Neuronal stem cell (in vitro differentiated cells): ENCODE data around the gene RHD.

Experiments
- DNase-seq: peaks from one replicate; pipeline ENCODE4 v3.0.0-alpha.2; 2013; ENCODE audit warnings: low spot score
- H2AFZ ChIP-seq: one replicate; pipeline ENCODE4 v1.6.1; 2013; ENCODE audit warnings: mild to moderate bottlenecking, low read length, inconsistent platforms
- H2AK5ac ChIP-seq: 2 replicates; pipeline ENCODE4 v1.6.1; 2013; ENCODE audit warnings: low read depth, mild to moderate bottlenecking, inconsistent platforms, low read length, moderate library complexity, mixed read lengths
- H2BK120ac ChIP-seq: 2 replicates; pipeline ENCODE4 v1.6.1; 2013; ENCODE audit warnings: low read depth, mild to moderate bottlenecking, inconsistent platforms, low read length, moderate library complexity, mixed read lengths
- H2BK12ac ChIP-seq: one replicate; pipeline ENCODE4 v1.6.1; 2013; ENCODE audit warnings: low read length, inconsistent platforms
- H2BK15ac ChIP-seq: 2 replicates; pipeline ENCODE4 v1.6.1; 2013; ENCODE audit warnings: mild to moderate bottlenecking, low read length, inconsistent platforms, mixed read lengths
- H2BK5ac ChIP-seq: one replicate; pipeline ENCODE4 v1.6.1; 2013; ENCODE audit warnings: inconsistent platforms, mild to moderate bottlenecking, low read length, moderate library complexity
- H3K14ac ChIP-seq: one replicate; pipeline ENCODE4 v1.6.1; 2013; ENCODE audit warnings: low read length, inconsistent platforms
- H3K18ac ChIP-seq: 2 replicates; pipeline ENCODE4 v1.6.1; 2013; ENCODE audit warnings: low read length, inconsistent platforms
- H3K23ac ChIP-seq: 2 replicates; pipeline ENCODE4 v1.6.1; 2013; ENCODE audit warnings: low read depth, mild to moderate bottlenecking, mixed read lengths, low read length, inconsistent platforms; ENCODE audit not compliant: poor library complexity
- H3K27ac ChIP-seq: replicated peaks from 3 replicates; pipeline ENCODE4 v1.5.1; 2013; ENCODE audit warnings: low read length, inconsistent platforms
- H3K27me3 ChIP-seq, 3 experiments: 2 replicates each; pipeline ENCODE4 v1.6.1; 2013; ENCODE audit warnings: low read length in 3 of 3, mild to moderate bottlenecking in 2 of 3, inconsistent platforms in 1 of 3, low read depth in 1 of 3, mixed read lengths in 1 of 3, moderate library complexity in 1 of 3; ENCODE audit not compliant: control insufficient read depth in 3 of 3, insufficient read depth in 3 of 3
- H3K36me3 ChIP-seq, 2 donors: replicated peaks in 1 of 2; 2 replicates each; pipeline ENCODE4 v1.6.1; 2013; ENCODE audit warnings: low read length in 2 of 2; ENCODE audit not compliant: control insufficient read depth in 2 of 2, insufficient read depth in 2 of 2
- H3K4ac ChIP-seq: 2 replicates; pipeline ENCODE4 v1.6.1; 2013; ENCODE audit warnings: inconsistent platforms, mild to moderate bottlenecking, low read length, moderate library complexity
- H3K4me1 ChIP-seq, 2 donors: 1 replicate in 1 of 2; 2 replicates in 1 of 2; pipeline ENCODE4 v1.6.1; 2013; ENCODE audit warnings: low read length in 2 of 2, low read depth in 1 of 2; ENCODE audit not compliant: control insufficient read depth in 2 of 2, insufficient read depth in 1 of 2
- H3K4me2 ChIP-seq: one replicate; pipeline ENCODE4 v1.6.1; 2013; ENCODE audit warnings: mild to moderate bottlenecking, low read length, inconsistent platforms; ENCODE audit not compliant: insufficient read depth, poor library complexity, severe bottlenecking
- H3K4me3 ChIP-seq, 2 donors: 2 replicates each; pipeline ENCODE4 v1.5.1; 2013; ENCODE audit warnings: low read length in 2 of 2, mild to moderate bottlenecking in 2 of 2, inconsistent platforms in 1 of 2, moderate library complexity in 1 of 2
- H3K79me1 ChIP-seq: one replicate; pipeline ENCODE4 v1.6.1; 2013; ENCODE audit warnings: low read depth, mild to moderate bottlenecking, inconsistent platforms, low read length, moderate library complexity
- H3K9ac ChIP-seq: one replicate; pipeline ENCODE4 v1.6.1; 2013; ENCODE audit warnings: mild to moderate bottlenecking, low read depth, low read length, inconsistent platforms; ENCODE audit not compliant: poor library complexity
- H3K9me3 ChIP-seq, 2 donors: replicated peaks in 1 of 2; 2 replicates each; pipeline versions ENCODE3 to v1.6.1; 2013; ENCODE audit warnings: low read length in 2 of 2, mild to moderate bottlenecking in 2 of 2, inconsistent platforms in 1 of 2, low read depth in 1 of 2, mixed read lengths in 1 of 2, moderate library complexity in 1 of 2; ENCODE audit not compliant: control insufficient read depth in 2 of 2, insufficient read depth in 1 of 2
- H4K8ac ChIP-seq: one replicate; pipeline ENCODE4 v1.6.1; 2013; ENCODE audit warnings: low read depth, mild to moderate bottlenecking, inconsistent platforms, low read length, moderate library complexity
- H4K91ac ChIP-seq: one replicate; pipeline ENCODE4 v1.6.1; 2013; ENCODE audit warnings: low read length, low read depth, mild to moderate bottlenecking, inconsistent platforms; ENCODE audit not compliant: poor library complexity
- WGBS, 2 donors: extraction: QIAGEN DNeasy Blood & Tissue Kit; methylation state at CpG; one replicate each; pipeline ENCODE4 v1.1.7; 2013; ENCODE audit warnings: missing lambda C conversion rate in 2 of 2, mixed read lengths in 1 of 2; ENCODE audit not compliant: insufficient read length in 2 of 2, insufficient replicate concordance in 1 of 2; ENCODE audit errors: extremely low coverage in 2 of 2; 5-methylcytosine and 5-hydroxymethylcytosine counted together

RHD gene

GRCh38 chr1:25246600-25247023, 25.7 kb upstream of the RHD start:
- Histone ChIP-seq H3K4me2 (peak overlapping the region; percentile 55), H2BK15ac (no peak overlapping the region), H2AK5ac (no peak overlapping the region), H3K36me3 (peaks cover 10 to 46% of the 10 kb centered on the region in 2 donors), H3K79me1 (peaks cover 7% of the 10 kb centered on the region), H2AFZ (peak overlapping the region; percentile 97), H4K8ac (no peak overlapping the region), H3K4me1 (peaks cover 2 to 15% of the 10 kb centered on the region in 2 donors), H3K9me3 (no peaks in the 10 kb centered on the region), H3K27me3 (no peaks in the 10 kb centered on the region), H3K14ac (peak overlapping the region; percentile 98), H2BK120ac (peak overlapping the region; percentile 76), H3K4me3 (peak overlapping the region; percentile 90 to 99), H2BK12ac (no peak overlapping the region), H3K4ac (peak overlapping the region; percentile 89), H4K91ac (no peak overlapping the region), H3K23ac (peak overlapping the region; percentile 99), H3K27ac (peak overlapping the region; percentile 82), H3K18ac (peak overlapping the region; percentile 85), H2BK5ac (peak overlapping the region; percentile 87), H3K9ac (peak overlapping the region; percentile 87)
- DNase-seq, result no peak
- WGBS, 2 donors, result no CpG with 5 or more reads among the region's 53 CpGs

GRCh38 chr1:25247024-25247828, 25.1 kb upstream of the RHD start, which contains the start of gene RSRP1:
TSS of gene RSRP1 (minus strand) at chr1:25247454. CDS start at chr1:25246963, 491 bp downstream.
- H3K14ac ChIP-seq, result peak within 1 kb of the TSS; percentile 98
- H3K79me1 ChIP-seq, result peaks cover 7% of the 10 kb centered on the region
- H3K4ac ChIP-seq, result peak within 1 kb of the TSS; percentile 89
- H3K4me3 ChIP-seq, result peak within 1 kb of the TSS; percentile 90 to 99
- no peaks in the 10 kb centered on the region for H3K9me3 ChIP-seq
- DNase-seq, result peak; percentile 99
- H3K27me3 ChIP-seq, result no peaks in the 10 kb centered on the region
- peaks cover 2 to 15% of the 10 kb centered on the region in 2 donors for H3K4me1 ChIP-seq
- H2BK12ac ChIP-seq, result no peak within 1 kb of the TSS
- peak within 1 kb of the TSS; percentile 99 for H3K23ac ChIP-seq
- H2BK15ac ChIP-seq, result no peak within 1 kb of the TSS
- H3K18ac ChIP-seq, result peak within 1 kb of the TSS; percentile 95
- H4K91ac ChIP-seq, result no peak within 1 kb of the TSS
- peak within 1 kb of the TSS; percentile 21 for H2AK5ac ChIP-seq
- H4K8ac ChIP-seq, result no peak within 1 kb of the TSS
- peak within 1 kb of the TSS; percentile 76 for H2BK120ac ChIP-seq
- peak within 1 kb of the TSS; percentile 87 for H2BK5ac ChIP-seq
- peak within 1 kb of the TSS; percentile 87 for H3K9ac ChIP-seq
- H2AFZ ChIP-seq, result peak within 1 kb of the TSS; percentile 97
- H3K36me3 ChIP-seq, result peaks cover 10 to 40% of the 10 kb centered on the region in 2 donors
- peak within 1 kb of the TSS; percentile 97 for H3K4me2 ChIP-seq
- no CpG with 5 or more reads among the region's 79 CpGs for WGBS, 2 donors
- peak within 1 kb of the TSS; percentile 85 for H3K27ac ChIP-seq

GRCh38 chr1:25247829-25248754, 24.2 kb upstream of the RHD start:
- peak overlapping the region; percentile 82 for H3K14ac ChIP-seq
- peak overlapping the region; percentile 72 for H2BK120ac ChIP-seq
- peak overlapping the region; percentile 95 for H3K18ac ChIP-seq
- no CpG with 5 or more reads among the region's 30 CpGs for WGBS, 2 donors
- H4K91ac ChIP-seq, result no peak overlapping the region
- H2BK5ac ChIP-seq, result peak overlapping the region; percentile 87
- peak overlapping the region; percentile 97 for H2AFZ ChIP-seq
- peak overlapping the region; percentile 77 for H3K9ac ChIP-seq
- no peak overlapping the region for H2BK15ac ChIP-seq
- no peaks in the 10 kb centered on the region for H3K9me3 ChIP-seq
- no peak overlapping the region for H4K8ac ChIP-seq
- H3K27ac ChIP-seq, result peak overlapping the region; percentile 85
- H2BK12ac ChIP-seq, result no peak overlapping the region
- peak overlapping the region; percentile 71 for H3K23ac ChIP-seq
- H3K4ac ChIP-seq, result no peak overlapping the region
- H3K4me1 ChIP-seq, result peaks cover 2 to 15% of the 10 kb centered on the region in 2 donors
- H3K4me3 ChIP-seq, result peak overlapping the region; percentile 84 to 99
- H3K79me1 ChIP-seq, result peaks cover 7% of the 10 kb centered on the region
- H3K4me2 ChIP-seq, result peak overlapping the region; percentile 97
- H3K27me3 ChIP-seq, result no peaks in the 10 kb centered on the region
- peaks cover 9 to 31% of the 10 kb centered on the region in 2 donors for H3K36me3 ChIP-seq
- DNase-seq, result no peak
- H2AK5ac ChIP-seq, result peak overlapping the region; percentile 21
